ENCODE results near the gene BTNL2. TPM values are rescaled to one million over a fixed set of nuclear protein-coding genes. Genes with fewer than 3 reads are reported as not detected.

The BTNL2 gene
- total RNA-seq, 1 experiment from 2014 or later: not detected

GRCh38 chr6:32391505-32391904, 15.5 kb downstream of the BTNL2 start:
- Histone ChIP-seq H3K79me2 (ENCODE audit: low read length) (no peaks in the 10 kb centered on the region), H3K4me2 (ENCODE audit: low read depth, low read length, poor library complexity, severe bottlenecking) (no peak overlapping the region), H2AFZ (ENCODE audit: low read length) (no peak overlapping the region), H3K27me3 (ENCODE audit: low read length) (no peaks in the 10 kb centered on the region), H3K4me1 (ENCODE audit: low read length) (no peaks in the 10 kb centered on the region; the same call in 1 of the 2 replicates), H3K9me3 (ENCODE audit: low read length) (no peaks in the 10 kb centered on the region), H3K36me3 (ENCODE audit: insufficient read depth, low read length) (no peaks in the 10 kb centered on the region), H3K9me2 (replicated peaks; ENCODE audit: insufficient read depth, low read length) (no peaks in the 10 kb centered on the region), H4K20me1 (ENCODE audit: insufficient read depth, low read depth, low read length) (no peaks in the 10 kb centered on the region), H3K9ac (ENCODE audit: low read length) (no peak overlapping the region), H3K4me3 (ENCODE audit: low read length) (no peak overlapping the region), H3K27ac (ENCODE audit: low read length) (no peak overlapping the region)
- no peak for DNase-seq

GRCh38 chr6:32387589-32388340, 19.2 kb downstream of the BTNL2 start:
- Histone ChIP-seq H4K20me1 (ENCODE audit: insufficient read depth, low read depth, low read length) (no peaks in the 10 kb centered on the region), H3K36me3 (ENCODE audit: insufficient read depth, low read length) (no peaks in the 10 kb centered on the region), H3K9me3 (ENCODE audit: low read length) (no peaks in the 10 kb centered on the region), H3K9ac (ENCODE audit: low read length) (no peak overlapping the region), H3K9me2 (replicated peaks; ENCODE audit: insufficient read depth, low read length) (no peaks in the 10 kb centered on the region), H3K4me2 (ENCODE audit: low read depth, low read length, poor library complexity, severe bottlenecking) (no peak overlapping the region), H3K4me1 (ENCODE audit: low read length) (no peaks in the 10 kb centered on the region), H3K27me3 (ENCODE audit: low read length) (no peaks in the 10 kb centered on the region), H3K4me3 (ENCODE audit: low read length) (no peak overlapping the region), H3K27ac (ENCODE audit: low read length) (no peak overlapping the region), H2AFZ (ENCODE audit: low read length) (no peak overlapping the region), H3K79me2 (ENCODE audit: low read length) (no peaks in the 10 kb centered on the region)
- DNase-seq: no peak

- no peak overlapping the region for H3K4me2 ChIP-seq (ENCODE audit: low read depth, low read length, poor library complexity, severe bottlenecking)
- H3K27me3 ChIP-seq (ENCODE audit: low read length): no peaks in the 10 kb centered on the region
- H3K36me3 ChIP-seq (ENCODE audit: insufficient read depth, low read length): no peaks in the 10 kb centered on the region
- H2AFZ ChIP-seq (ENCODE audit: low read length): no peak overlapping the region
- H3K9me3 ChIP-seq (ENCODE audit: low read length): no peaks in the 10 kb centered on the region
- no peaks in the 10 kb centered on the region for H4K20me1 ChIP-seq (ENCODE audit: insufficient read depth, low read depth, low read length)
- no peaks in the 10 kb centered on the region for H3K4me1 ChIP-seq (ENCODE audit: low read length)
- H3K9ac ChIP-seq (ENCODE audit: low read length): no peak overlapping the region
- H3K27ac ChIP-seq (ENCODE audit: low read length): no peak overlapping the region
- no peaks in the 10 kb centered on the region for H3K9me2 ChIP-seq (replicated peaks; ENCODE audit: insufficient read depth, low read length)
- H3K4me3 ChIP-seq (ENCODE audit: low read length): no peak overlapping the region
- no peaks in the 10 kb centered on the region for H3K79me2 ChIP-seq (ENCODE audit: low read length)
- DNase-seq: no peak
Observed at GRCh38 chr6:32386040-32386439, 20.9 kb downstream of the BTNL2 start.

GRCh38 chr6:32382757-32383420, 24.1 kb downstream of the BTNL2 start:
- no peaks in the 10 kb centered on the region for H3K36me3 ChIP-seq (ENCODE audit: insufficient read depth, low read length)
- no peak for DNase-seq
- H4K20me1 ChIP-seq (ENCODE audit: insufficient read depth, low read depth, low read length): no peaks in the 10 kb centered on the region
- H3K9ac ChIP-seq (ENCODE audit: low read length): no peak overlapping the region
- no peak overlapping the region for H3K4me3 ChIP-seq (ENCODE audit: low read length)
- no peak overlapping the region for H3K27ac ChIP-seq (ENCODE audit: low read length)
- H3K27me3 ChIP-seq (ENCODE audit: low read length): no peaks in the 10 kb centered on the region
- H3K9me3 ChIP-seq (ENCODE audit: low read length): no peaks in the 10 kb centered on the region
- H3K4me2 ChIP-seq (ENCODE audit: low read depth, low read length, poor library complexity, severe bottlenecking): no peak overlapping the region
- no peaks in the 10 kb centered on the region for H3K4me1 ChIP-seq (ENCODE audit: low read length)
- no peaks in the 10 kb centered on the region for H3K79me2 ChIP-seq (ENCODE audit: low read length)
- H3K9me2 ChIP-seq (replicated peaks; ENCODE audit: insufficient read depth, low read length): no peaks in the 10 kb centered on the region
- no peak overlapping the region for H2AFZ ChIP-seq (ENCODE audit: low read length)

GRCh38 chr6:32379545-32379944, 27.4 kb downstream of the BTNL2 start:
- no peaks in the 10 kb centered on the region for H3K79me2 ChIP-seq (ENCODE audit: low read length)
- no peak overlapping the region for H2AFZ ChIP-seq (ENCODE audit: low read length)
- H3K9me3 ChIP-seq (ENCODE audit: low read length): no peaks in the 10 kb centered on the region
- no peaks in the 10 kb centered on the region for H3K4me1 ChIP-seq (ENCODE audit: low read length)
- no peaks in the 10 kb centered on the region for H3K27me3 ChIP-seq (ENCODE audit: low read length)
- no peak overlapping the region for H3K9ac ChIP-seq (ENCODE audit: low read length)
- no peak overlapping the region for H3K4me3 ChIP-seq (ENCODE audit: low read length)
- DNase-seq: no peak
- no peak overlapping the region for H3K27ac ChIP-seq (ENCODE audit: low read length)
- no peak overlapping the region for H3K4me2 ChIP-seq (ENCODE audit: low read depth, low read length, poor library complexity, severe bottlenecking)
- no peaks in the 10 kb centered on the region for H3K9me2 ChIP-seq (replicated peaks; ENCODE audit: insufficient read depth, low read length)
- no peaks in the 10 kb centered on the region for H3K36me3 ChIP-seq (ENCODE audit: insufficient read depth, low read length)
- no peaks in the 10 kb centered on the region for H4K20me1 ChIP-seq (ENCODE audit: insufficient read depth, low read depth, low read length)

GRCh38 chr6:32375739-32376529, 31.0 kb downstream of the BTNL2 start:
- Histone ChIP-seq H3K4me1 (ENCODE audit: low read length) (no peaks in the 10 kb centered on the region), H3K9me3 (ENCODE audit: low read length) (no peaks in the 10 kb centered on the region), H3K9ac (ENCODE audit: low read length) (no peak overlapping the region), H3K4me2 (ENCODE audit: low read depth, low read length, poor library complexity, severe bottlenecking) (no peak overlapping the region), H3K4me3 (ENCODE audit: low read length) (no peak overlapping the region), H3K36me3 (ENCODE audit: insufficient read depth, low read length) (no peaks in the 10 kb centered on the region), H2AFZ (ENCODE audit: low read length) (no peak overlapping the region), H3K9me2 (replicated peaks; ENCODE audit: insufficient read depth, low read length) (no peaks in the 10 kb centered on the region), H3K79me2 (ENCODE audit: low read length) (no peaks in the 10 kb centered on the region), H4K20me1 (ENCODE audit: insufficient read depth, low read depth, low read length) (no peaks in the 10 kb centered on the region), H3K27ac (ENCODE audit: low read length) (no peak overlapping the region), H3K27me3 (ENCODE audit: low read length) (no peaks in the 10 kb centered on the region)
- DNase-seq: no peak

- Histone ChIP-seq H3K4me2 (ENCODE audit: low read depth, low read length, poor library complexity, severe bottlenecking) (no peak within 1 kb of the TSS), H3K4me3 (ENCODE audit: low read length) (no peak within 1 kb of the TSS), H3K9ac (ENCODE audit: low read length) (no peak within 1 kb of the TSS), H2AFZ (ENCODE audit: low read length) (no peak within 1 kb of the TSS), H3K27me3 (ENCODE audit: low read length) (no peaks in the 10 kb centered on the region), H4K20me1 (ENCODE audit: insufficient read depth, low read depth, low read length) (no peaks in the 10 kb centered on the region), H3K9me3 (ENCODE audit: low read length) (no peaks in the 10 kb centered on the region), H3K36me3 (ENCODE audit: insufficient read depth, low read length) (no peaks in the 10 kb centered on the region), H3K9me2 (replicated peaks; ENCODE audit: insufficient read depth, low read length) (no peaks in the 10 kb centered on the region), H3K27ac (ENCODE audit: low read length) (no peak within 1 kb of the TSS), H3K4me1 (ENCODE audit: low read length) (no peaks in the 10 kb centered on the region), H3K79me2 (ENCODE audit: low read length) (no peaks in the 10 kb centered on the region)
- no peak for DNase-seq
Observed at GRCh38 chr6:32371803-32372202, 35.2 kb downstream of the BTNL2 start, which contains the start of gene TSBP1. TSS of gene TSBP1 (minus strand) at chr6:32371903. CDS start at chr6:32371706, 197 bp downstream.

GRCh38 chr6:32371229-32371628, 35.8 kb downstream of the BTNL2 start:
- no peak overlapping the region for H3K27ac ChIP-seq (ENCODE audit: low read length)
- no peaks in the 10 kb centered on the region for H4K20me1 ChIP-seq (ENCODE audit: insufficient read depth, low read depth, low read length)
- no peak overlapping the region for H3K9ac ChIP-seq (ENCODE audit: low read length)
- no peak overlapping the region for H3K4me3 ChIP-seq (ENCODE audit: low read length)
- no peaks in the 10 kb centered on the region for H3K36me3 ChIP-seq (ENCODE audit: insufficient read depth, low read length)
- no peak overlapping the region for H3K4me2 ChIP-seq (ENCODE audit: low read depth, low read length, poor library complexity, severe bottlenecking)
- H3K9me3 ChIP-seq (ENCODE audit: low read length): no peaks in the 10 kb centered on the region
- H2AFZ ChIP-seq (ENCODE audit: low read length): no peak overlapping the region
- H3K9me2 ChIP-seq (replicated peaks; ENCODE audit: insufficient read depth, low read length): no peaks in the 10 kb centered on the region
- H3K79me2 ChIP-seq (ENCODE audit: low read length): no peaks in the 10 kb centered on the region
- no peaks in the 10 kb centered on the region for H3K27me3 ChIP-seq (ENCODE audit: low read length)
- H3K4me1 ChIP-seq (ENCODE audit: low read length): no peaks in the 10 kb centered on the region
- no peak for DNase-seq
